H9 (cell line): ENCODE measurements around the gene EDN3. TPM values are rescaled to one million over a fixed set of nuclear protein-coding genes. Genes with fewer than 3 reads are reported as not detected.

Experiments
- DNase-seq: peaks from one replicate; pipeline ENCODE4 v3.0.0-alpha.2; 2017
- H2AFZ ChIP-seq: one replicate; pipeline ENCODE4 v1.6.1; 2013; ENCODE audit warnings: mild to moderate bottlenecking, low read length, control low read depth, moderate library complexity
- H2AK5ac ChIP-seq: 2 replicates; pipeline ENCODE4 v1.6.1; 2013; ENCODE audit warnings: low read length, control low read depth, mixed read lengths; ENCODE audit not compliant: insufficient read length
- H2BK120ac ChIP-seq: one replicate; pipeline ENCODE4 v1.6.1; 2013; ENCODE audit warnings: low read depth, mild to moderate bottlenecking, low read length, control low read depth, inconsistent platforms; ENCODE audit not compliant: poor library complexity, severe bottlenecking
- H2BK12ac ChIP-seq: 2 replicates; pipeline ENCODE4 v1.6.1; 2013; ENCODE audit warnings: low read length, control low read depth, mixed read lengths, low read depth; ENCODE audit not compliant: insufficient read length
- H2BK15ac ChIP-seq: 2 replicates; pipeline ENCODE4 v1.6.1; 2013; ENCODE audit warnings: low read depth, low read length, control low read depth
- H2BK20ac ChIP-seq: one replicate; pipeline ENCODE4 v1.6.1; 2013; ENCODE audit warnings: low read depth, mild to moderate bottlenecking, low read length, control low read depth, inconsistent platforms; ENCODE audit not compliant: poor library complexity, severe bottlenecking
- H2BK5ac ChIP-seq: 2 replicates; pipeline ENCODE4 v1.6.1; 2013; ENCODE audit warnings: low read length, control low read depth, mixed read lengths; ENCODE audit not compliant: insufficient read length
- H3K14ac ChIP-seq: 2 replicates; pipeline ENCODE4 v1.6.1; 2013; ENCODE audit warnings: low read length, control low read depth; ENCODE audit not compliant: insufficient read depth
- H3K18ac ChIP-seq: 2 replicates; pipeline ENCODE4 v1.6.1; 2013; ENCODE audit warnings: low read depth, mild to moderate bottlenecking, mixed read lengths, low read length, control low read depth; ENCODE audit not compliant: insufficient read length
- H3K23ac ChIP-seq: 2 replicates; pipeline ENCODE4 v1.6.1; 2013; ENCODE audit warnings: low read length, control low read depth, mixed read lengths, low read depth; ENCODE audit not compliant: insufficient read length
- H3K23me2 ChIP-seq: 2 replicates; pipeline ENCODE4 v1.6.1; 2013; ENCODE audit warnings: low read depth, mild to moderate bottlenecking, mixed read lengths, low read length, control low read depth; ENCODE audit not compliant: insufficient read length, poor library complexity, severe bottlenecking
- H3K27ac ChIP-seq: 2 replicates; pipeline ENCODE4 v1.5.1; 2013; ENCODE audit warnings: low read length, control low read depth, mixed read lengths, low read depth; ENCODE audit not compliant: insufficient read length
- H3K27me3 ChIP-seq: 2 replicates; pipeline ENCODE4 v1.6.1; 2013; ENCODE audit warnings: low read length, control low read depth, inconsistent platforms; ENCODE audit not compliant: insufficient read depth
- H3K4ac ChIP-seq: 2 replicates; pipeline ENCODE4 v1.6.1; 2013; ENCODE audit warnings: low read depth, mild to moderate bottlenecking, control low read depth, inconsistent platforms, low read length, moderate library complexity
- H3K4me1 ChIP-seq: 2 replicates; pipeline ENCODE4 v1.6.1; 2013; ENCODE audit warnings: low read length, control low read depth, inconsistent platforms; ENCODE audit not compliant: insufficient read depth
- H3K4me2 ChIP-seq: 2 replicates; pipeline ENCODE4 v1.6.1; 2013; ENCODE audit warnings: low read length, control low read depth, mixed read lengths; ENCODE audit not compliant: insufficient read length, insufficient read depth
- H3K56ac ChIP-seq: 2 replicates; pipeline ENCODE4 v1.6.1; 2013; ENCODE audit warnings: low read depth, mild to moderate bottlenecking, mixed read lengths, low read length, control low read depth; ENCODE audit not compliant: insufficient read length
- H3K79me1 ChIP-seq: 2 replicates; pipeline ENCODE4 v1.6.1; 2013; ENCODE audit warnings: low read depth, mild to moderate bottlenecking, moderate library complexity, low read length, control low read depth, inconsistent platforms; ENCODE audit not compliant: insufficient read depth, poor library complexity, severe bottlenecking
- H3K79me2 ChIP-seq: 2 replicates; pipeline ENCODE4 v1.6.1; 2013; ENCODE audit warnings: low read length, control low read depth, inconsistent platforms; ENCODE audit not compliant: insufficient read depth
- H3K9ac ChIP-seq: 2 replicates; pipeline ENCODE4 v1.6.1; 2013; ENCODE audit warnings: low read length, control low read depth, mixed read lengths; ENCODE audit not compliant: insufficient read length; ENCODE audit errors: extremely low read depth
- H3K9me3 ChIP-seq: one replicate; pipeline ENCODE4 v1.6.1; 2013; ENCODE audit warnings: low read depth, low read length, inconsistent platforms; ENCODE audit not compliant: control insufficient read depth
- H3T11ph ChIP-seq: one replicate; pipeline ENCODE4 v1.6.1; 2013; ENCODE audit warnings: mild to moderate bottlenecking, low read length, control low read depth, inconsistent platforms
- H4K20me1 ChIP-seq: one replicate; pipeline ENCODE4 v1.6.1; 2013; ENCODE audit not compliant: control insufficient read depth, insufficient read length, insufficient read depth
- H4K5ac ChIP-seq: 2 replicates; pipeline ENCODE4 v1.6.1; 2013; ENCODE audit warnings: low read depth, mild to moderate bottlenecking, mixed read lengths, low read length, control low read depth; ENCODE audit not compliant: insufficient read length
- H4K8ac ChIP-seq: replicated peaks from 2 replicates; pipeline ENCODE4 v1.6.1; 2013; ENCODE audit warnings: low read length, control low read depth, mixed read lengths, low read depth; ENCODE audit not compliant: insufficient read length
- H4K91ac ChIP-seq: 2 replicates; pipeline ENCODE4 v1.6.1; 2013; ENCODE audit warnings: low read depth, mild to moderate bottlenecking, moderate library complexity, mixed read lengths, low read length, control low read depth; ENCODE audit not compliant: insufficient read length
- H3K27ac Mint-ChIP-seq, 3 experiments: 2 replicates in 2 of 3; 3 replicates in 1 of 3; pipeline ENCODE4 v1.8.0; 2020 to 2021; ENCODE audit warnings: mixed read lengths in 3 of 3, mild to moderate bottlenecking in 1 of 3, moderate library complexity in 1 of 3
- H3K27me3 Mint-ChIP-seq: 2 replicates; pipeline ENCODE4 v1.8.0; 2021; ENCODE audit warnings: low read depth, mild to moderate bottlenecking, moderate library complexity, mixed read lengths
- H3K36me3 Mint-ChIP-seq, 3 experiments: 2 replicates in 2 of 3; 3 replicates in 1 of 3; pipeline ENCODE4 v1.8.0; 2020 to 2021; ENCODE audit warnings: low read depth in 3 of 3, mixed read lengths in 3 of 3; ENCODE audit not compliant: insufficient read depth in 1 of 3
- H3K4me1 Mint-ChIP-seq, 2 experiments: 2 replicates each; pipeline ENCODE4 v1.8.0; 2020; ENCODE audit warnings: mixed read lengths in 2 of 2
- H3K4me3 Mint-ChIP-seq, 2 experiments: 2 replicates in 1 of 2; 3 replicates in 1 of 2; pipeline ENCODE4 v1.8.0; 2020 to 2021; ENCODE audit warnings: mild to moderate bottlenecking in 2 of 2, mixed read lengths in 2 of 2, moderate library complexity in 1 of 2
- H3K9me3 Mint-ChIP-seq, 2 experiments: 2 replicates in 1 of 2; 3 replicates in 1 of 2; pipeline ENCODE4 v1.8.0; 2020; ENCODE audit warnings: mild to moderate bottlenecking in 2 of 2, mixed read lengths in 2 of 2, moderate library complexity in 1 of 2
- WGBS: extraction: QIAGEN DNeasy Blood & Tissue Kit; methylation state at CpG from one replicate; pipeline ENCODE4 v1.1.7; 2013; ENCODE audit warnings: missing lambda C conversion rate, low lambda C conversion rate, mixed read lengths; ENCODE audit not compliant: insufficient read length; ENCODE audit errors: extremely low coverage; 5-methylcytosine and 5-hydroxymethylcytosine counted together
- total RNA-seq: library from RNA; stranded (reverse); gene quantifications from 2 replicates; pipeline ENCODE4 v1.2.1, GENCODE V29; 2021
- TF ChIP-seq, protein P1 (sequence below): fragments of 200-600 bp; sonication (generic); conservative IDR thresholded peaks from 3 replicates; pipeline ENCODE4 v1.8.0; 2021; ENCODE audit warnings: antibody characterized with exemption, mild to moderate bottlenecking

EDN3 gene
- total RNA-seq, 1 experiment from 2014 or later = 0.20 TPM

DNA sequence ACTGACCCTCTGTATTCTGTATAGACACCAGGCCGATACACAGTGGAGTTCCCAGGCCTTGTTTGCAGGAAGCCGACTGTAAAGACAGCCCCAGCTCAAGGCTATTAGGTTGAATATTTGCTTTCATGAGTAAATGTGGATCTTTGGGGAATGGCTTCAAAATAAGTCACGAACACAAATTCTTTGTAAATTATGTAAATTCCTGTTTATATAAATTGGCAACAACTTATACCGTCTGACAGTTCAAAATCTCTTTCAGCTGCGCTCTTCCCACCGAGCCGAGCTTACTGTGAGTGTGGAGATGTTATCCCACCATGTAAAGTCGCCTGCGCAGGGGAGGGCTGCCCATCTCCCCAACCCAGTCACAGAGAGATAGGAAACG lies 24.7 kb downstream of the EDN3 start:
- H3K27me3 Mint-ChIP-seq = peaks cover 27% of the 10 kb centered on the region
- H3K18ac ChIP-seq = no peak overlapping the region
- no peak overlapping the region for H2BK12ac ChIP-seq
- H3K27ac ChIP-seq = no peak overlapping the region
- H3K4me2 ChIP-seq = no peak overlapping the region
- no peaks in the 10 kb centered on the region for H3K27me3 ChIP-seq
- no peaks in the 10 kb centered on the region for H3K79me2 ChIP-seq
- no peak overlapping the region for H2BK5ac ChIP-seq
- no peak overlapping the region for H4K8ac ChIP-seq
- no peak for DNase-seq
- no peak overlapping the region for H2AK5ac ChIP-seq
- TF ChIP-seq, protein P1, sequence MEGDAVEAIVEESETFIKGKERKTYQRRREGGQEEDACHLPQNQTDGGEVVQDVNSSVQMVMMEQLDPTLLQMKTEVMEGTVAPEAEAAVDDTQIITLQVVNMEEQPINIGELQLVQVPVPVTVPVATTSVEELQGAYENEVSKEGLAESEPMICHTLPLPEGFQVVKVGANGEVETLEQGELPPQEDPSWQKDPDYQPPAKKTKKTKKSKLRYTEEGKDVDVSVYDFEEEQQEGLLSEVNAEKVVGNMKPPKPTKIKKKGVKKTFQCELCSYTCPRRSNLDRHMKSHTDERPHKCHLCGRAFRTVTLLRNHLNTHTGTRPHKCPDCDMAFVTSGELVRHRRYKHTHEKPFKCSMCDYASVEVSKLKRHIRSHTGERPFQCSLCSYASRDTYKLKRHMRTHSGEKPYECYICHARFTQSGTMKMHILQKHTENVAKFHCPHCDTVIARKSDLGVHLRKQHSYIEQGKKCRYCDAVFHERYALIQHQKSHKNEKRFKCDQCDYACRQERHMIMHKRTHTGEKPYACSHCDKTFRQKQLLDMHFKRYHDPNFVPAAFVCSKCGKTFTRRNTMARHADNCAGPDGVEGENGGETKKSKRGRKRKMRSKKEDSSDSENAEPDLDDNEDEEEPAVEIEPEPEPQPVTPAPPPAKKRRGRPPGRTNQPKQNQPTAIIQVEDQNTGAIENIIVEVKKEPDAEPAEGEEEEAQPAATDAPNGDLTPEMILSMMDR = no peak
- H3K79me1 ChIP-seq = no peaks in the 10 kb centered on the region
- H2BK120ac ChIP-seq = no peak overlapping the region
- H3K9me3 Mint-ChIP-seq = no peaks in the 10 kb centered on the region
- no peak overlapping the region for H2AFZ ChIP-seq
- H3K23ac ChIP-seq = no peak overlapping the region
- H2BK20ac ChIP-seq = no peak overlapping the region
- H2BK15ac ChIP-seq = no peak overlapping the region
- no peak overlapping the region for H3K4ac ChIP-seq
- no peak overlapping the region for H4K91ac ChIP-seq
- H3K27ac Mint-ChIP-seq = no peak overlapping the region
- H4K5ac ChIP-seq = no peak overlapping the region
- no peaks in the 10 kb centered on the region for H3K4me1 ChIP-seq
- no peaks in the 10 kb centered on the region for H4K20me1 ChIP-seq
- peaks cover 0 to 4% of the 10 kb centered on the region in 2 experiments; a peak in 2 of 4 replicates for H3K4me1 Mint-ChIP-seq
- WGBS = no CpG with 5 or more reads among the region's 10 CpGs
- no peaks in the 10 kb centered on the region for H3K23me2 ChIP-seq
- no peak overlapping the region for H3T11ph ChIP-seq
- H3K14ac ChIP-seq = no peak overlapping the region
- no peak overlapping the region for H3K56ac ChIP-seq
- H3K36me3 Mint-ChIP-seq = peaks cover 0 to 2% (median 0%) of the 10 kb centered on the region in 3 experiments; a peak in 1 of 7 replicates
- H3K9ac ChIP-seq = no peak overlapping the region
- H3K4me3 Mint-ChIP-seq = no peak overlapping the region
- H3K9me3 ChIP-seq = no peaks in the 10 kb centered on the region
